Effector CD8-positive, alpha-beta T cell (primary cell): ENCODE results near the gene ST6GAL2.

Source experiments
- DNase-seq: peaks from one replicate; lab custom pipeline; 2025; lab: John Stamatoyannopoulos, UW

Gene ST6GAL2

GRCh38 chr2:106864051-106864450 lies 21.9 kb downstream of the ST6GAL2 start:
- DNase-seq: no peak

- no peak for DNase-seq
Measured at GRCh38 chr2:106863387-106863786, 22.6 kb downstream of the ST6GAL2 start.

DNA sequence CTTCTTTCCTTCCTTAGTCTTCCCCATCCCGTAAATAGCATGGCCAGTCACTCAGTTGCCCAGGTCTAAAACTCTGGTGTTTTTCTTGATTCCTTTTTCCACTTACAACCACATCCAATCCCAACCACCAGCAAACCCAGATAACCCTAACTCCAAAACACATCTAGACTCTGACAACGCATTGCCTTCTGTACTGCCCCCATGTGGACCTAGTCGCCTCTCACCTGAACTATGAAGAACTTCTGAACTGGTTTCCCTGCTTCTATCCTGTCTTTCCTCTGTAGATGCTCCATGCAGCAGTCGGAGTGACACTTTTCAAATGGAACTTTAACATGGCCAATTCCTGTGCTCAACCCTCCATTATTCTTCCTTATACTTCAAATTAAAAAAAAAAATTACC lies 26.5 kb downstream of the ST6GAL2 start:
- DNase-seq: no peak

DNA sequence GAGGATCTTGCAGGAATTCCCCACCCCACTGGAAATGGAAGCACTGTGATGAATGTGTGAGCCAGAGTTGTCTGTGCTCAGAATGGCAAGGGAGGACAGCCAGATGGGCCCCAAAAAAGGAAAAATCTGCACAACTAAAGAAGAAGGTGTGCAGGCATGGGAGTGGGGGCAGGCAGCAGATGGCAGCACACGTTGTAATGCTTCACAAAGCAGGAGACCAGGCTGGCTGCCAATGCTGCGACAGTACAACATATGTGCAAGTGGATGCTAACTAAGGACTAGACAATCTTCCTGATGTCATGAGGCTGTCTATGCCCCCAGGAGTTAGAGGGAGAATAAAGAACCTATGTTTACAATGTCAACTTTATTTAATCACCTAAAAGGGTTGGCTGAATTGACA lies 27.2 kb downstream of the ST6GAL2 start:
- DNase-seq: no peak

DNA sequence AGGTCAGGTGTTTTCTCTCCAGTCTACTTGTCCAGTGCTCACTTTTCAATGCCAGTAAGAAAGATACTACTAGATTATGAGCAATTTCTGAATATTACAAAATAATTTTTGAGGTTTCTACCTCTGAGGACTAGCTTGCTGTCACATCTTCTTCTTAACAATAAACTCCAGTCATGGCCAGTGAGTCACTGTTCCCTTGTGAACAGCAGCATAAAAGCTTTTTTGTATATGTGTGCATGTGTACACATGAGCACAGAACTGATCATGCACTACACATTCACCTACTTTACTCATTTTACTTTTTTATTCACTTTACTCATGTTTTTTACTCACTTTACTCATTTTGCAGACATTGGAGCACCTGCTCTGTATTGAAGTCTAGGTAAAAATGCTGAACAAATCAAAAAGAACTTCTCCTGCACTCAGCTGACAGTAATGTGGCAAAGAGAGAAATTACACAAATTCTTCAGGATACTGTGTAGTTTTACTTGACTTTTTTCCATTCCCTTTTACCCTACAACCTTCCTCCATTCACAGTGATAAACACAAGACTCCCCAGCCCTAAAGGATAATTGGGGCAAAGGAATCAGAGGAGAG lies 28.0 kb downstream of the ST6GAL2 start:
- no peak for DNase-seq

GRCh38 chr2:106853631-106854030 lies 32.3 kb downstream of the ST6GAL2 start:
- DNase-seq: no peak

DNA sequence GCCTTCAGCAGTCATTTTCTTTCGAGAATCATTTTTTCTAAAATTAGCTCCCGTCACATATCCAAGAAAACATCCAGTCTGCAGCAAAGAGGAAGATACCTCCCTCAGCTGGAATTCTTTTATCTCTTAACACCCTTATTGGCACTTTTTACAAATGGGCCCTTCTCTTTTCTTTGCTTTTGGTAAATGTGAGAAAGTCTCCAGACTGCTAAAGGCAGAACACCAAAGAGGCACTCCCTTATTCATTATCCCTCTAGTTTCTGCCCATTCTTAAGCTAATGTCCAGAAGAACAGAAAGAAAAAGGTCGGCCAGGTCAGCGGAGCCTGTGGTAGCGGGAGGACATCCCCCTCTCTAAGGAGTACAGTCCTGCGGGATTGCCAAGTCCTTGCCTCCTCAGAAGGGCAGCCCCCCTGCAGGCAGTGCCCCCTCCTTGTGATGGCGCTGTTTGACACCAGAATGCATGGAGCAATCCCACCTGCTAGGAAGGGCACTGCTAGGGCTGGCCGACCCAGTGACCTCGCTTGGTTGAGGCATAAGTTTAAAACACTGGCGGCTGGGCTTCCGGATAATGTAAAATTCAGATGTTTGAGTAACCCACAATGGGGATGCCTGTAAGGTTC lies 34.0 kb downstream of the ST6GAL2 start:
- no peak for DNase-seq

- no peak for DNase-seq
Measured at GRCh38 chr2:106851087-106851874, 34.7 kb downstream of the ST6GAL2 start.

DNA sequence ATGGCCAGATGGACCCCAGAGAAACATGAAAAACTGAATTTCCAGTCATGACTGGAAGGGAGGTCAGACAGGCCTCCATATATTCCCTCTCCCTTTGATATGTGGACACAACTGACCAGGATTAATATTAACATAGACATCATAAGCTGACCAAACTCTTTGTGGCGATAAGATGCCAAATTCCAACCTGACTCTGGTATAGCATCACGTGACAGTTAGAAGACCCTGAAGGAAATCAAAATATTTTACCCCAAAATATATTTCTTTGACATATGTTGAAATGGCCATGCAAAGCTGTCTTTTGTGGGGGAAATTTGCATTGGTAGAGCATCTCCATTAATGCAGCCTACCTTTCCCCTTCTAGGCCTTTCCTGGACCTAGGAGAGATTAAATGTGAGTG lies 36.7 kb downstream of the ST6GAL2 start:
- DNase-seq: no peak

GRCh38 chr2:106847366-106847765 lies 38.6 kb downstream of the ST6GAL2 start:
- DNase-seq: no peak

GRCh38 chr2:106845716-106846115 lies 40.3 kb downstream of the ST6GAL2 start:
- DNase-seq: no peak

- DNase-seq: no peak
Measured at GRCh38 chr2:106843910-106844250, 42.1 kb downstream of the ST6GAL2 start.

GRCh38 chr2:106843001-106843909 lies 42.7 kb downstream of the ST6GAL2 start:
- no peak for DNase-seq

DNA sequence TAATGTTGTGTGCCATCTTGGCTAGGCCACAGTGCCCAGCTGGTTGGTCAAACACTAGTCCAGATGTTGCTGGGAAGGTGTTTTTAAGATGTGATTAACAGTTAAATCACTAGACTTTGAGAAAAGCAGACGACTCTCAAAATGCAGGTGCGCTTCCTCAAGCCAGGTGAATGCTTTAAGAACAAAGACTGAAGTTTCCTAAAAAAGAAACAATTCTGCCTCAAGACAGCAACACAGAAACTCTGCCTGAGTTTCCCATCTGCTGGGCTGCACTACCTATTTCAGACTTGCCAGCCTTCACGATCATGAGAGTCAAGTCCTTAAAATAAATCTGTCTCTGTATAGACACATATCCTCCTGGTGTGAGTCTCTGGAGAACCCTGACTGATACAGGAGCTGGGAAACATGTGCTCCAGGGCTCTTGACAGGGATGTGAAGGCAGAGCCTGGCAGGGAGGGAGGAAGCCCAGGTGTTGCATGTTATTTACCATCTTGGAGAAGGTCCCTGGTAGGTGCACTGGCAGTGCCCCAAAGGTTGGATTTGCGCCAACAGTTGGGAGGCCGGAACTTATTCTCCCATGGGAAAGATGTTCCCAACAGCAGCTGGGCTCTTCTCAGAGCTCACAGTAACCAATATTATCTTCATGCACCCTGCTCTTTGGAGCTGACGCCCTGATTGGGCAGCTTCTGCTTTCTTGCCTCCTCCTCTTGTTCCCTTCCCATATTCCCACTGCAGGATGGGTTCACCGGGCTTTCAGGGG lies 43.9 kb downstream of the ST6GAL2 start:
- DNase-seq: no peak

DNA sequence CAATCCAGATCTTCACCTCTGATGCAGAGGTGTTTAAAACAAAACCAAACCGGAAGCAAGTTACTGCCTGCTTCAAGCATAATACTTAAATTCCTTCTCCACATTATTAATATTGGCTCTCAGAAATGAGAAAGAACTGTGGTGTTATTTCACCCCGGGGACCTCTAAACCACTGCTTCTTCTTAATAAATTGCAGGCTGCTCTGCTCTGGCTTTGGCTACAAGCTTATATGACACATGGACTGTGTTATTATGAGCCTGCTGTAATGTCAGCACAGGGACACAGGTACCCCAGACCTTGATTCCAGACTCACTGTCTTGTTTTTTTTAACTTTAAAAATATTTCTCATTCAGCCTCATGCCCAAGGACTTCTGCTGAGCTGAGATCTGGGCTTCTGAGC lies 45.1 kb downstream of the ST6GAL2 start:
- no peak for DNase-seq

- DNase-seq: no peak
Measured at GRCh38 chr2:106839849-106840595, 45.9 kb downstream of the ST6GAL2 start.

GRCh38 chr2:106833256-106833655 lies 52.7 kb downstream of the ST6GAL2 start:
- DNase-seq: no peak

- DNase-seq: no peak
Measured at GRCh38 chr2:106831816-106832569, 54.0 kb downstream of the ST6GAL2 start.

- DNase-seq: no peak
Measured at GRCh38 chr2:106831241-106831640, 54.7 kb downstream of the ST6GAL2 start.

DNA sequence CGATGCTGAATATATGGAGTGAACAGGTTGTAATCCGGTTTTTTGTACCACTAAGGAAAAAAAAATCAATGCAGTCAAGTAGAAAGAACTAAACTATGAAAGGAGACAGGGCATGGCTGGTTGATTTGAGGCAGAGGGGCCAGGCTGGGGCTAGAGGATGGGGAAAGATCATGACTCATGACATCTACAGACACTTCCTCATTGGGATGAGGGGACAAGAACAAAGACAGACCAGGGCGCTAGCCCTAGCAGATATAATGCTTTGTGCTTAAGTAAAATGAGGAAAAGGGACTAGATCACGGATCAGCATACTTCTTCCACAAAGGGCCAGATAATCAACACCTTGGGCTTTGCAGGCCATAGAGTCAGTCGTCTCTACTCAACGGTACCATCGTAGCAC lies 55.8 kb downstream of the ST6GAL2 start:
- DNase-seq: no peak
